ENCODE data around the gene ERICH4.
A peak's percentile ranks its signal among the peaks of the same experiment; 100 is the strongest.

The ERICH4 gene

GRCh38 chr19:41442473-41443355 lies at the start of gene ERICH4:
Gene ERICH4, plus strand, starts transcription at chr19:41443156. Its CDS starts 14 bp downstream, at chr19:41443170.
- H3K4me3 ChIP-seq (ENCODE audit: low read depth, low read length): no peak within 1 kb of the TSS
- no peak for DNase-seq (ENCODE audit: low read depth)
- no peak for TF ChIP-seq CTCF (IDR thresholded peaks at IDR 0.05; ENCODE audit: insufficient read depth, low read depth, low read length, missing control alignments)

GRCh38 chr19:41395355-41395754 lies 47.6 kb upstream of the ERICH4 start:
- no peak for TF ChIP-seq CTCF (IDR thresholded peaks at IDR 0.05; ENCODE audit: insufficient read depth, low read depth, low read length, missing control alignments)
- DNase-seq (ENCODE audit: low read depth): peak; percentile 29
- H3K4me3 ChIP-seq (ENCODE audit: low read depth, low read length): peak overlapping the region; percentile 96

- peak; percentile 100 for DNase-seq (ENCODE audit: low read depth)
- no peak for TF ChIP-seq CTCF (IDR thresholded peaks at IDR 0.05; ENCODE audit: insufficient read depth, low read depth, low read length, missing control alignments)
- peak within 1 kb of the TSS; percentile 96 for H3K4me3 ChIP-seq (ENCODE audit: low read depth, low read length)
Observed at GRCh38 chr19:41397086-41398049, 45.6 kb upstream of the ERICH4 start, which contains the start of the genes BCKDHA and EXOSC5. Gene BCKDHA, plus strand, starts transcription at chr19:41397818. Its CDS starts 10 bp downstream, at chr19:41397828. Gene EXOSC5, minus strand, starts transcription at chr19:41397359. Its CDS starts 31 bp downstream, at chr19:41397328.

- H3K4me3 ChIP-seq (ENCODE audit: low read depth, low read length): peak overlapping the region; percentile 89
- peak; percentile 17 for DNase-seq (ENCODE audit: low read depth)
- no peak for TF ChIP-seq CTCF (IDR thresholded peaks at IDR 0.05; ENCODE audit: insufficient read depth, low read depth, low read length, missing control alignments)
Observed at GRCh38 chr19:41398050-41398418, 44.9 kb upstream of the ERICH4 start.

GRCh38 chr19:41398598-41398997 lies 44.4 kb upstream of the ERICH4 start:
- no peak for TF ChIP-seq CTCF (IDR thresholded peaks at IDR 0.05; ENCODE audit: insufficient read depth, low read depth, low read length, missing control alignments)
- peak; percentile 22 for DNase-seq (ENCODE audit: low read depth)
- H3K4me3 ChIP-seq (ENCODE audit: low read depth, low read length): peak overlapping the region; percentile 89

GRCh38 chr19:41399091-41399490 lies 43.9 kb upstream of the ERICH4 start:
- DNase-seq (ENCODE audit: low read depth): no peak
- no peak for TF ChIP-seq CTCF (IDR thresholded peaks at IDR 0.05; ENCODE audit: insufficient read depth, low read depth, low read length, missing control alignments)
- H3K4me3 ChIP-seq (ENCODE audit: low read depth, low read length): peak overlapping the region; percentile 89

Measured in GM12865 (cell line).